Thyroid gland (tissue), 4 donors: ENCODE data around the gene S100A4.

Source experiments
- POLR2A ChIP-seq, 2 donors: fragments of 450-650 bp; IDR thresholded peaks; one replicate each; pipeline ENCODE4 v1.6.1; 2017; ENCODE audit warnings: antibody characterized with exemption in 2 of 2, mild to moderate bottlenecking in 2 of 2, moderate library complexity in 1 of 2
- TF ChIP-seq, protein P1 (sequence below), 6 experiments: fragments of 200-600 bp in 3 of 6; fragments of 450-650 bp in 3 of 6; sonication (generic) in 3 of 6; IDR thresholded peaks; one replicate each; pipeline ENCODE4 v1.5.1; 2016 to 2019; ENCODE audit warnings: antibody characterized with exemption in 6 of 6, mild to moderate bottlenecking in 2 of 6, inconsistent platforms in 1 of 6, moderate library complexity in 1 of 6

DNA sequence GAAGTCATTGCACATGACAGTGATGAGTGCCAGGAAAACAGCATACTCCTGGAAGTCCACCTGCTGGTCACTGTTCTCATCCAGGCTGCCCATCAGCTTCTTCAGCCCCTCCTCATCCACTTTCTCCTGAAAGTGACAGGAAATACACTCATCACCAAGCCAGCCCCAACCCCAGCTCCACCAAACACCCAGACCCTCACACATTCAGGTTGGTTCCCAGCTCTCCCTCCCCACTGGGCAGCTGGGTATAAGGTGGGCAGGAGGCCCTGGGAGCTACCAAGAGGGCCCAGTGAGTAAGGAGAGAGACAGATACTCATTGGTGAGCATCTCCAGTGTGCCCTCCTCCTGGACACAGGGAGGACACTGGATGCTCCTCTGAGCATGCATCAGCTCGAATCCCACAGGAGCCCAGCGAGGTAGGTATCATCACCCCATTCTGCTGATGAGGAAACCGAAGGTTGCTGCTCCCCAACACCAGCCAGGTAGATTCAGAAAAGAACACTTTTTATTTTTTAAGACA is 15.9 kb upstream of the S100A4 start:
- TF ChIP-seq, protein P1, sequence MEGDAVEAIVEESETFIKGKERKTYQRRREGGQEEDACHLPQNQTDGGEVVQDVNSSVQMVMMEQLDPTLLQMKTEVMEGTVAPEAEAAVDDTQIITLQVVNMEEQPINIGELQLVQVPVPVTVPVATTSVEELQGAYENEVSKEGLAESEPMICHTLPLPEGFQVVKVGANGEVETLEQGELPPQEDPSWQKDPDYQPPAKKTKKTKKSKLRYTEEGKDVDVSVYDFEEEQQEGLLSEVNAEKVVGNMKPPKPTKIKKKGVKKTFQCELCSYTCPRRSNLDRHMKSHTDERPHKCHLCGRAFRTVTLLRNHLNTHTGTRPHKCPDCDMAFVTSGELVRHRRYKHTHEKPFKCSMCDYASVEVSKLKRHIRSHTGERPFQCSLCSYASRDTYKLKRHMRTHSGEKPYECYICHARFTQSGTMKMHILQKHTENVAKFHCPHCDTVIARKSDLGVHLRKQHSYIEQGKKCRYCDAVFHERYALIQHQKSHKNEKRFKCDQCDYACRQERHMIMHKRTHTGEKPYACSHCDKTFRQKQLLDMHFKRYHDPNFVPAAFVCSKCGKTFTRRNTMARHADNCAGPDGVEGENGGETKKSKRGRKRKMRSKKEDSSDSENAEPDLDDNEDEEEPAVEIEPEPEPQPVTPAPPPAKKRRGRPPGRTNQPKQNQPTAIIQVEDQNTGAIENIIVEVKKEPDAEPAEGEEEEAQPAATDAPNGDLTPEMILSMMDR (IDR thresholded peaks at IDR 0.05) = no peak
- no peak for TF ChIP-seq POLR2A (IDR thresholded peaks at IDR 0.05)
